GM19463 (cell line): ENCODE data around the gene CKMT2.
A peak's percentile ranks its signal among the peaks of the same experiment; 100 is the strongest.

Source experiments
- ATAC-seq: cut with Tn5 transposase; IDR thresholded peaks from one replicate; pipeline ENCODE4 v1.9.1; 2021; ENCODE audit warnings: mild to moderate bottlenecking, moderate library complexity; ENCODE audit not compliant: unreplicated experiment

Gene CKMT2

GRCh38 chr5:81214848-81215247 is 18.3 kb upstream of the CKMT2 start:
- ATAC-seq, result no peak

- ATAC-seq, result no peak
Observed at GRCh38 chr5:81216152-81216551, 17.0 kb upstream of the CKMT2 start.

- no peak for ATAC-seq
Observed at GRCh38 chr5:81219389-81219788, 13.7 kb upstream of the CKMT2 start.

GRCh38 chr5:81222285-81222684 is 10.8 kb upstream of the CKMT2 start:
- no peak for ATAC-seq

- no peak for ATAC-seq
Observed at GRCh38 chr5:81225463-81225862, 7.7 kb upstream of the CKMT2 start.

- no peak for ATAC-seq
Observed at GRCh38 chr5:81226286-81226685, 6.8 kb upstream of the CKMT2 start.

- no peak for ATAC-seq
Observed at GRCh38 chr5:81226949-81227348, 6.2 kb upstream of the CKMT2 start.

- no peak for ATAC-seq
Observed at GRCh38 chr5:81228084-81228483, 5.0 kb upstream of the CKMT2 start.

GRCh38 chr5:81230416-81230815 is 2.7 kb upstream of the CKMT2 start:
- no peak for ATAC-seq

- no peak for ATAC-seq
Observed at GRCh38 chr5:81232464-81233079, 550 bp upstream of the CKMT2 start.

GRCh38 chr5:81234299-81234698 is 1.2 kb downstream of the CKMT2 start:
- ATAC-seq, result no peak

GRCh38 chr5:81234801-81235200 is 1.7 kb downstream of the CKMT2 start:
- no peak for ATAC-seq

GRCh38 chr5:81235287-81236072 is 2.4 kb downstream of the CKMT2 start:
- ATAC-seq, result no peak

- no peak for ATAC-seq
Observed at GRCh38 chr5:81238460-81238859, 5.3 kb downstream of the CKMT2 start.

GRCh38 chr5:81239613-81240012 is 6.5 kb downstream of the CKMT2 start:
- no peak for ATAC-seq

- ATAC-seq, result no peak
Observed at GRCh38 chr5:81241001-81241400, 7.9 kb downstream of the CKMT2 start.

GRCh38 chr5:81241961-81242648 is 9.0 kb downstream of the CKMT2 start:
- no peak for ATAC-seq

- ATAC-seq, result peak; percentile 64
Observed at GRCh38 chr5:81242906-81243436, 9.8 kb downstream of the CKMT2 start.

- ATAC-seq, result no peak
Observed at GRCh38 chr5:81244451-81244850, 11.3 kb downstream of the CKMT2 start.

- ATAC-seq, result no peak
Observed at GRCh38 chr5:81245871-81246235, 12.7 kb downstream of the CKMT2 start.

- no peak for ATAC-seq
Observed at GRCh38 chr5:81246697-81247096, 13.6 kb downstream of the CKMT2 start.

- no peak for ATAC-seq
Observed at GRCh38 chr5:81247441-81247972, 14.4 kb downstream of the CKMT2 start.
